Panc1 (cell line): Measurements from ENCODE around the gene EDAR.

ENCODE experiments used
- POLR2AphosphoS5 ChIP-seq: IDR thresholded peaks from 2 replicates; pipeline ENCODE4 v1.6.1; 2012; ENCODE audit warnings: mild to moderate bottlenecking, low read depth, low read length, moderate library complexity
- SIN3A ChIP-seq: IDR thresholded peaks from 2 replicates; pipeline ENCODE4 v1.6.1; 2012; ENCODE audit warnings: low read depth, mild to moderate bottlenecking, low read length, moderate library complexity, borderline replicate concordance; ENCODE audit not compliant: insufficient read depth
- TF ChIP-seq, protein P1 (sequence below): fragments of 450-650 bp; IDR thresholded peaks from 2 replicates; pipeline ENCODE4 v1.5.1; 2017; ENCODE audit warnings: mild to moderate bottlenecking
- TF ChIP-seq, protein P2 (sequence below), 2 experiments: IDR thresholded peaks; 2 replicates each; pipeline ENCODE4 v1.6.1; 2011 to 2012; ENCODE audit warnings: low read depth in 2 of 2, control low read depth in 1 of 2, low read length in 1 of 2, mild to moderate bottlenecking in 1 of 2, moderate library complexity in 1 of 2; ENCODE audit not compliant: insufficient read depth in 1 of 2

DNA sequence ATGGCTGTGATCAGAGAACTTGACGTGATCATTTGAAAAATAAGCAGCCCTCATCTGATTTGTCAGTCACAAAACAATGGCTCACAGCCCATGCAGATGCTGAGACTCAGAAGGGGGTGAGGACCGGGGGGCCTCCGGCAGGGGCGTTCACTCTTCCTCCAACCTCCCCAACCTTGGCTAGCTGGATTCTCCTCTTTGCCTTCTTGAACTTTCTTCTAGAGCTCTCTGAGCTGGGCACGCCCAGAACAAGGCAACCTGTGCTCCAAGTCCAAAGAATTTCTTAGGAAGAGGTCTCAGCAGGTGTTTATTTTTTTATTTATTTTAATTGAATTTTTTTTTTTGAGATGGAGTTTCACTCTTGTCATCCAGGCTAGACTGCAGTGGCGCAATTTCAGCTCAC lies 16.4 kb downstream of the EDAR start:
- TF ChIP-seq, protein P1, sequence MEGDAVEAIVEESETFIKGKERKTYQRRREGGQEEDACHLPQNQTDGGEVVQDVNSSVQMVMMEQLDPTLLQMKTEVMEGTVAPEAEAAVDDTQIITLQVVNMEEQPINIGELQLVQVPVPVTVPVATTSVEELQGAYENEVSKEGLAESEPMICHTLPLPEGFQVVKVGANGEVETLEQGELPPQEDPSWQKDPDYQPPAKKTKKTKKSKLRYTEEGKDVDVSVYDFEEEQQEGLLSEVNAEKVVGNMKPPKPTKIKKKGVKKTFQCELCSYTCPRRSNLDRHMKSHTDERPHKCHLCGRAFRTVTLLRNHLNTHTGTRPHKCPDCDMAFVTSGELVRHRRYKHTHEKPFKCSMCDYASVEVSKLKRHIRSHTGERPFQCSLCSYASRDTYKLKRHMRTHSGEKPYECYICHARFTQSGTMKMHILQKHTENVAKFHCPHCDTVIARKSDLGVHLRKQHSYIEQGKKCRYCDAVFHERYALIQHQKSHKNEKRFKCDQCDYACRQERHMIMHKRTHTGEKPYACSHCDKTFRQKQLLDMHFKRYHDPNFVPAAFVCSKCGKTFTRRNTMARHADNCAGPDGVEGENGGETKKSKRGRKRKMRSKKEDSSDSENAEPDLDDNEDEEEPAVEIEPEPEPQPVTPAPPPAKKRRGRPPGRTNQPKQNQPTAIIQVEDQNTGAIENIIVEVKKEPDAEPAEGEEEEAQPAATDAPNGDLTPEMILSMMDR: no peak
- no peak for TF ChIP-seq POLR2AphosphoS5
- TF ChIP-seq, protein P2, sequence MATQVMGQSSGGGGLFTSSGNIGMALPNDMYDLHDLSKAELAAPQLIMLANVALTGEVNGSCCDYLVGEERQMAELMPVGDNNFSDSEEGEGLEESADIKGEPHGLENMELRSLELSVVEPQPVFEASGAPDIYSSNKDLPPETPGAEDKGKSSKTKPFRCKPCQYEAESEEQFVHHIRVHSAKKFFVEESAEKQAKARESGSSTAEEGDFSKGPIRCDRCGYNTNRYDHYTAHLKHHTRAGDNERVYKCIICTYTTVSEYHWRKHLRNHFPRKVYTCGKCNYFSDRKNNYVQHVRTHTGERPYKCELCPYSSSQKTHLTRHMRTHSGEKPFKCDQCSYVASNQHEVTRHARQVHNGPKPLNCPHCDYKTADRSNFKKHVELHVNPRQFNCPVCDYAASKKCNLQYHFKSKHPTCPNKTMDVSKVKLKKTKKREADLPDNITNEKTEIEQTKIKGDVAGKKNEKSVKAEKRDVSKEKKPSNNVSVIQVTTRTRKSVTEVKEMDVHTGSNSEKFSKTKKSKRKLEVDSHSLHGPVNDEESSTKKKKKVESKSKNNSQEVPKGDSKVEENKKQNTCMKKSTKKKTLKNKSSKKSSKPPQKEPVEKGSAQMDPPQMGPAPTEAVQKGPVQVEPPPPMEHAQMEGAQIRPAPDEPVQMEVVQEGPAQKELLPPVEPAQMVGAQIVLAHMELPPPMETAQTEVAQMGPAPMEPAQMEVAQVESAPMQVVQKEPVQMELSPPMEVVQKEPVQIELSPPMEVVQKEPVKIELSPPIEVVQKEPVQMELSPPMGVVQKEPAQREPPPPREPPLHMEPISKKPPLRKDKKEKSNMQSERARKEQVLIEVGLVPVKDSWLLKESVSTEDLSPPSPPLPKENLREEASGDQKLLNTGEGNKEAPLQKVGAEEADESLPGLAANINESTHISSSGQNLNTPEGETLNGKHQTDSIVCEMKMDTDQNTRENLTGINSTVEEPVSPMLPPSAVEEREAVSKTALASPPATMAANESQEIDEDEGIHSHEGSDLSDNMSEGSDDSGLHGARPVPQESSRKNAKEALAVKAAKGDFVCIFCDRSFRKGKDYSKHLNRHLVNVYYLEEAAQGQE (IDR thresholded peaks at IDR 0.05; ENCODE audit: insufficient read depth in 1 of 2, low read depth in 2 of 2, low read length in 1 of 2): no peak
- TF ChIP-seq SIN3A: no peak
